Left lung (tissue), 10 donors: Measurements from ENCODE around the gene CASK. TPM values are rescaled to one million over a fixed set of nuclear protein-coding genes. Genes with fewer than 3 reads are reported as not detected.
"Not testable (repeated sequence)": the region's sequence is repeated elsewhere in the genome, so short reads cannot be mapped to it uniquely, and the experiment has no call there.

Experiments
- ATAC-seq: fragments of 200-7000 bp; cut with Tn5 transposase; one replicate; pipeline ENCODE4 v1.9.1; 2020; ENCODE audit warnings: moderate library complexity
- DNase-seq, 4 donors: peaks; one replicate each; pipeline ENCODE4 v3.0.0-alpha.2; 2013 to 2020
- H3K27ac ChIP-seq, 2 donors: fragments of 200-600 bp; sonication (generic) in 1 of 2; one replicate each; pipeline versions ENCODE4 v1.5.0 to v1.8.0; 2020 to 2021
- H3K27me3 ChIP-seq, 2 donors: fragments of 200-600 bp; sonication (generic) in 1 of 2; one replicate each; pipeline versions ENCODE4 v1.5.0 to v1.8.0; 2020 to 2021
- H3K36me3 ChIP-seq, 2 donors: fragments of 200-600 bp; sonication (generic) in 1 of 2; one replicate each; pipeline versions ENCODE4 v1.5.0 to v1.8.0; 2020 to 2021
- H3K4me1 ChIP-seq, 2 donors: fragments of 200-600 bp; one replicate each; pipeline ENCODE4 v1.8.0; 2021
- H3K4me3 ChIP-seq, 2 donors: fragments of 200-600 bp; sonication (generic) in 1 of 2; one replicate each; pipeline versions ENCODE4 v1.5.0 to v1.8.0; 2020 to 2021; ENCODE audit warnings: mild to moderate bottlenecking in 1 of 2
- H3K9me3 ChIP-seq, 2 donors: fragments of 200-600 bp; sonication (generic) in 1 of 2; one replicate each; pipeline versions ENCODE4 v1.5.0 to v1.8.0; 2020 to 2021
- intact Hi-C, 2 donors: fragments of 100-400 bp; cut with DNase I; formaldehyde crosslinking; loops; one replicate each; pipeline versions ENCODE4 v1.11.2 to v1.14.2; 2022
- polyA plus RNA-seq, 6 donors: library from polyadenylated mRNA; unstranded; fragments of 120-200 nt; gene quantifications; one replicate each; pipeline ENCODE4 v1.2.1, GENCODE V29; 2013; ENCODE audit not compliant: insufficient read length in 6 of 6
- total RNA-seq, 2 donors: library from RNA; stranded (reverse); fragmentation: NEBNext Ultra II Directional; extraction: Animal tissue kit (Norgen Biotek cat#: 25700); gene quantifications; one replicate each; pipeline ENCODE4 v1.2.1, GENCODE V29; 2021
- TF ChIP-seq, protein P1 (sequence below), 2 donors: fragments of 200-600 bp; sonication (generic) in 1 of 2; IDR thresholded peaks; one replicate each; pipeline versions ENCODE4 v1.5.0 to v1.8.0; 2021; ENCODE audit warnings: antibody characterized with exemption in 2 of 2
- donor health status: DM: no; HTN: yes; CAD: no.
- donor health status: DM: no; HTN: no; CAD: no.

The CASK gene
- total and polyA plus RNA-seq, 8 donors = 48.2 to 70.7 (median 56.9) TPM

DNA sequence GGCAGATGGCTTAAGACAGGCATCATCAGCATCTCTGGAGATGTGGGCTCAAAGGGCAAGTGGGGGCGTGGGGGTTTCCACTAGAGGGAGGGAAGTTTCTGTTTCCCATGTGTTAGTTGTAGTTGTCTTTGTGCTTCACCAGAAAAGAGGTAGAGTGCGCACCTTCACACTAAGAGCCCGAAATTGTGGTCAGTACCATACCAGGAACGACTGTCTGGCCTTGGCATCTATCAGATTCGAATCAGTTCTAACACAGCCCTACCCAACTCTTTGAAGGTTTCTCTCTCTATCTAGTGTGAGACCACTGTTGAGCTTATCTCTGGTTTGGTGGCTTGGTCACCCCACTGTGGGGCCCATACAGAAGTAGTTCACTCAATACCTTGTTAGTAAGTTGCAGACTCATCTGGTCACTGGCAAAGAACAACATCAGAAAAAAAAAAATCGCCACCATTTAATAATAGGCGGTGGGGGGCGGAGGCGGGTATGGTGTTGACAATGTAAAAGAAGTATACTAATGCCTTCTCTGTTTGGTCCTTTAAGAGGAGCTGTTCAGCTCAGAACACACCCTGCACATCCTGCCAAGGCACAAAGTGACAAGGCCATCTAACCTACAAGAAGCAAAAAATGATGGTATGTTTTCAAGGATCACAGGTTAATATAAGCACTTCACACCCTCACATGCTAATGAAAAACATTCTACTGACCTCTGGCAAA lies 405.1 kb downstream of the CASK start:
- H3K9me3 ChIP-seq = no peaks in the 10 kb centered on the region
- TF ChIP-seq, protein P1, sequence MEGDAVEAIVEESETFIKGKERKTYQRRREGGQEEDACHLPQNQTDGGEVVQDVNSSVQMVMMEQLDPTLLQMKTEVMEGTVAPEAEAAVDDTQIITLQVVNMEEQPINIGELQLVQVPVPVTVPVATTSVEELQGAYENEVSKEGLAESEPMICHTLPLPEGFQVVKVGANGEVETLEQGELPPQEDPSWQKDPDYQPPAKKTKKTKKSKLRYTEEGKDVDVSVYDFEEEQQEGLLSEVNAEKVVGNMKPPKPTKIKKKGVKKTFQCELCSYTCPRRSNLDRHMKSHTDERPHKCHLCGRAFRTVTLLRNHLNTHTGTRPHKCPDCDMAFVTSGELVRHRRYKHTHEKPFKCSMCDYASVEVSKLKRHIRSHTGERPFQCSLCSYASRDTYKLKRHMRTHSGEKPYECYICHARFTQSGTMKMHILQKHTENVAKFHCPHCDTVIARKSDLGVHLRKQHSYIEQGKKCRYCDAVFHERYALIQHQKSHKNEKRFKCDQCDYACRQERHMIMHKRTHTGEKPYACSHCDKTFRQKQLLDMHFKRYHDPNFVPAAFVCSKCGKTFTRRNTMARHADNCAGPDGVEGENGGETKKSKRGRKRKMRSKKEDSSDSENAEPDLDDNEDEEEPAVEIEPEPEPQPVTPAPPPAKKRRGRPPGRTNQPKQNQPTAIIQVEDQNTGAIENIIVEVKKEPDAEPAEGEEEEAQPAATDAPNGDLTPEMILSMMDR (IDR thresholded peaks at IDR 0.05) = no peak
- ATAC-seq (no peak), DNase-seq (no peak)
- intact Hi-C loops = no loop called here
- H3K27me3 ChIP-seq = no peaks in the 10 kb centered on the region
- no peak overlapping the region for H3K27ac ChIP-seq
- no peaks in the 10 kb centered on the region for H3K4me1 ChIP-seq
- no peak overlapping the region for H3K4me3 ChIP-seq
- H3K36me3 ChIP-seq = peaks cover 0 to 2% of the 10 kb centered on the region in 2 donors

DNA sequence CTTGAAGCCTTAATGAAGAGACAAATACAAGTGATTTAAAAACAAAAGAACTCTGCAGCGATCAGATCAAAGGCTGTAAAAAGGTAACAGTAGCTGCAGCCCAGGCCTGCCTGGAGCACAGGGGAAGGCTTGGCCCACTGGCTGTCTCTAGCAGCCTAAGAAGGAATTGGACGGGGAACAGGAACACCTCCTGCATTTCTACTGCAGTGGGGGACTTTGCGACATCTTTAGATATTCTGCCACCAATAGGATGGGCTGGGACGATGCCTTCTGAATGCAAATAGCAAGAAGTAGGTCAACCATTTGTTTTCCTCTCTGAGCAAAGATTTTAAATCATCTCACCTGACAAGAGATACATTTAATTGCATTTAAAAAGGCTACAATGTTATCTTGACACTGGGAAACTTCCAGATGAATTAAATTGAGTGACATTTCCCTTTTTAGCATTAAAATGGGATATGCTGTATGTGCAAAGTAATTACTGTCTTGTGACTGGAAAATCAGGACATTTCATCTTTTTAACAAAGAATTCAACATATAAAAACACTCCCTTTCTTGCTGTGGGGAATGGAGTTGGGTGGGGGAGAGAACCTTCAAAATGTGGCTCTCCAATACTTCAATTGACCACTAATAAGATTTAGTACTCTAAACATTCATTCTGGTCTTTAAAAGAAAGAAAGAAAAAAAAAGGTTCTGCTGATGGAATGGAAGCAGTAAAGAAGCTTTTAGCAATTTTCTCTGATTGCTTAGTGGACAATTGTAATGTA lies 406.2 kb downstream of the CASK start:
- DNase-seq (no peak), ATAC-seq (no peak)
- intact Hi-C loops = no loop called here
- Histone ChIP-seq H3K36me3 (no peaks in the 10 kb centered on the region), H3K27ac (no peak overlapping the region), H3K4me3 (no peak overlapping the region), H3K27me3 (no peaks in the 10 kb centered on the region), H3K4me1 (no peaks in the 10 kb centered on the region), H3K9me3 (no peaks in the 10 kb centered on the region)
- TF ChIP-seq, protein P1 (IDR thresholded peaks at IDR 0.05) = no peak

DNA sequence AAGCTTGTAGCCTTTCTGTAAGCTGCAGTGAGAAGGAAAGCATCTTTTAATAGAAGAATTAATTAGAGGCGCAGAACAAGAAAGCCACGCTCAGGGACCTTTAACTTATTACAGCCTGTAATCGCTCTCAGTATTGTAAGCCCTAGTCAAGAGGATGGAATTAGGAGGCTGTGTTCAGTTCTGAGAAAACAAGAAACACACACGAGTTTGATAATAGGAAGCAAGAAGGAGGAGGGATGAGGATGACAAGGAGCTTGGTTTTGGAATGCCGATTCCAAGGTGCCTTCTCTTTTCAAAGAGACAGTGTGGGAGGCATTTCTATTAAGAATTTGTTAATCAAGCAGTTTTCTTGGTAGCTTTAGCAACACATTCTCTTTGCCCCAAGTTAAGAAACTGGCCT lies 406.9 kb downstream of the CASK start:
- ATAC-seq (no peak), DNase-seq (no peak)
- H3K36me3 ChIP-seq = no peaks in the 10 kb centered on the region
- H3K27ac ChIP-seq = no peak overlapping the region
- intact Hi-C loops = no loop called here
- H3K9me3 ChIP-seq = no peaks in the 10 kb centered on the region
- TF ChIP-seq, protein P1 (IDR thresholded peaks at IDR 0.05) = no peak
- H3K4me1 ChIP-seq = no peaks in the 10 kb centered on the region
- H3K4me3 ChIP-seq = no peak overlapping the region
- no peaks in the 10 kb centered on the region for H3K27me3 ChIP-seq

DNA sequence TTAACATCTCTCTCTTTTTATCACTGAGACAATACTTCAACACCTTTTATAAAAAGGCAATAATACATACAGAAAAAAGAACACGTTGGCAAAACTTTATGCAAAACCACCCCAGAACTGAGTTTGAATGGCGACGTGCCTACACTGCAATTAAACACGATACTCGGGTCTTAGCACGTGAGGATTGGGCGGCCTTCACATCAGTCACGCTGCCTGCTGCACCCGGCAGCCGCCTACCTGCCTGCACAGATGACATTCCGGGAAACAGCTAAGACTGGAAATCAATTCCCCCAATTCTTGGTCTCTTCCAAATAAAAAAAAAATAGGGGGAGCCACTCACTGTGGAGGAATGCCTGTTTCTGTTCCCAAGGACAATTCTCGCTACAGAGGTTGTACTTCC lies 408.0 kb downstream of the CASK start:
- DNase-seq = no peak
- TF ChIP-seq, protein P1 (IDR thresholded peaks at IDR 0.05) = no peak
- H3K9me3 ChIP-seq = no peaks in the 10 kb centered on the region
- no peak for ATAC-seq
- no peak overlapping the region for H3K27ac ChIP-seq
- H3K4me1 ChIP-seq = no peaks in the 10 kb centered on the region
- peaks cover 0 to 2% of the 10 kb centered on the region in 2 donors for H3K27me3 ChIP-seq
- H3K4me3 ChIP-seq = no peak overlapping the region
- intact Hi-C loops = no loop called here
- no peaks in the 10 kb centered on the region for H3K36me3 ChIP-seq

DNA sequence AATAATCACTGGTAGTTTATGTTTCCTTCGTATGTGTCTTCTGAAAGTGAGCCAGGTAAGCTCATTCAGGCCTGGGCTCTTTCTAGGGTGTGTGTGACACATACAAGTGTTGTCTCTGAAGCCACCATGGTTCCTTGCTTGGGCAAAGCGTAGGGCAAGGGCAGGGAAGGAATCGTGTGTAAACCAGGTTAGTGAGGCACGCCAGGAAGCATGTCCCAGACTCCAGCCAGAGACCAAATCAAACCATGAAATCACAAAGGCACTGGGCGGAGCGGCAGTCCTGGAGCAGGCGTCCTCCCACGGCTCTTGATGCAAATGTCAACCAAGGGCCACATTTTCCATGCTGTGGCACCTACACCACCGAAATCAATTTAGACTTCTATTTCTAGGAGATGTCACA lies 409.2 kb downstream of the CASK start:
- intact Hi-C loops = no loop called here

DNA sequence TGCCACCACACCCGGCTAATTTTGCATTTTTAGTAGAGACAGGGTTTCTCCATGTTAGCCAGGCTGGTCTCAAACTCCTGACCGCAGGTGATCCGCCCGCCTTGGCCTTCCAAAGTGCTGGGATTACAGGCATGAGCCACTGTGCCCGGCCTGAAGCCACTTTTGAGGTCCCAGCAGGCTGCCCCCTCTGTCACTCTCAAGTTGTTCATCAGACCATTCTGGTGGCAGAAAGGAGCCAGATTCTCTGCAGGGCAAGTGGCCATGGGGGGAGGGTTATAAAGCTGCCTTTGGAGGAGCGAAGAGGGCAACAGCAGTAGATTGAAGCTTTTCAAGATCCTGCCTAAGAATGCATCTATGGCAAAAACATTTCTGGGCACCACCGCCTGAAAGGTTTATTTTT lies 410.5 kb downstream of the CASK start:
- DNase-seq, H3K36me3 ChIP-seq, H3K27me3 ChIP-seq, intact Hi-C loops, H3K27ac ChIP-seq, H3K4me3 ChIP-seq, H3K9me3 ChIP-seq, H3K4me1 ChIP-seq, ATAC-seq: not testable (repeated sequence)

More for the DNA sequence above, 409.2 kb downstream of the CASK start:
- Histone ChIP-seq H3K9me3 (no peaks in the 10 kb centered on the region), H3K4me3 (no peak overlapping the region), H3K4me1 (no peaks in the 10 kb centered on the region), H3K36me3 (no peaks in the 10 kb centered on the region), H3K27ac (no peak overlapping the region), H3K27me3 (peaks cover 0 to 2% of the 10 kb centered on the region in 2 donors)
- ATAC-seq (no peak), DNase-seq (no peak)
- TF ChIP-seq, protein P1 (IDR thresholded peaks at IDR 0.05) = no peak
